ENCODE measurements around the gene CHPF2. TPM values are rescaled to one million over a fixed set of nuclear protein-coding genes. Genes with fewer than 3 reads are reported as not detected.

CHPF2 gene
- total RNA-seq, 4 donors from 2014 or later = 18.5 to 32.6 (median 31.2) TPM

DNA sequence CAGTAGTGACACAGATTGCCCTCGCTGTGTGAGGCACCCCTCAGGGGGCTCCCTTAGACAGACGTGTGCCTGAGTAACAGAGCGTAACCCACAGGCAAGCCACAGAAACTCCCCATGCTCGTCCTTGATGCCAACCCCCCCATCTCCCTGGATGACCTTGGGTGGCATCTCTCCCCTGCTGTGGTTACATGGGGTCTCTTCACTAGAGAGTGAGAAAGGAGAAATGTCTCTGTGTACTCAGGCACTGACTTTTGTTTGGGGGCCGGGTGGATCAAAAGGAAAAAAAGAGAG is 44.1 kb upstream of the CHPF2 start:
- Histone ChIP-seq H3K27ac (no peak overlapping the region), H3K4me3 (no peak overlapping the region), H3K36me3 (no peaks in the 10 kb centered on the region), H3K27me3 (no peaks in the 10 kb centered on the region), H3K9me3 (no peaks in the 10 kb centered on the region), H3K4me1 (no peaks in the 10 kb centered on the region)
- DNase-seq = no peak
- intact Hi-C loops (cut with DNase I; ENCODE audit: low total_unique reads) = no loop called here
- no peak for TF ChIP-seq CTCF (IDR thresholded peaks at IDR 0.05)
- TF ChIP-seq POLR2A (IDR thresholded peaks at IDR 0.05) = no peak

- Histone ChIP-seq H3K9me3 (no peaks in the 10 kb centered on the region), H3K27me3 (no peaks in the 10 kb centered on the region), H3K4me3 (no peak overlapping the region), H3K4me1 (no peaks in the 10 kb centered on the region), H3K36me3 (no peaks in the 10 kb centered on the region), H3K27ac (no peak overlapping the region)
- intact Hi-C loops (cut with DNase I; ENCODE audit: low total_unique reads) = no loop called here
- no peak for DNase-seq
- TF ChIP-seq CTCF (IDR thresholded peaks at IDR 0.05) (no peak), POLR2A (IDR thresholded peaks at IDR 0.05) (no peak)
Measured at GRCh38 chr7:151189038-151189437, 43.2 kb upstream of the CHPF2 start.

DNA sequence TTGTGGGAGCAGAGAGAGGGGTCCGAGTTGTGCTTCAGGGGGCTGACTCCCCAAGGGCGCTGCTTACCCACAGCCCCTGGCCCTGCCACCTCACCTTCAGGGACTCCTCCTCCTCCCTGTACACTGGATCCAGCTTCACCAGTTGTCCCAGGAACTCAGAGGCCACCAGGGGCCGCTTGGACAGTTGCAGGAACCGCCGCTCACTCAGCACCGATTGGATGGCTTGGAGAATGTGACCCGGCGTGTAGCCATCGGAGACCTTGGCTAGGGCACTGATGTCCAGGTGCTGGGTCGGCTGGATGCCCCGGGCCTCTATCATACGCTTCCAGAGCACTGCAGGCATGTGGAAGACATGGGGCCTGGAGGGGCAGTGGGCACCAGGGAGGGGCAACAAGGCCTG is 40.7 kb upstream of the CHPF2 start:
- Histone ChIP-seq H3K27me3 (no peaks in the 10 kb centered on the region), H3K27ac (no peak overlapping the region), H3K36me3 (no peaks in the 10 kb centered on the region), H3K4me1 (no peaks in the 10 kb centered on the region), H3K4me3 (no peak overlapping the region), H3K9me3 (no peaks in the 10 kb centered on the region)
- intact Hi-C loops (cut with DNase I; ENCODE audit: low total_unique reads) = loop anchor here (10.0 kb wide), 1 partner anchor 47 kb away; no protein-coding TSS in a partner anchor
- no peak for TF ChIP-seq CTCF (IDR thresholded peaks at IDR 0.05)
- TF ChIP-seq POLR2A (IDR thresholded peaks at IDR 0.05) = no peak
- DNase-seq = no peak

GRCh38 chr7:151192002-151192539 is 40.2 kb upstream of the CHPF2 start:
- H3K4me3 ChIP-seq = no peak overlapping the region
- TF ChIP-seq POLR2A (IDR thresholded peaks at IDR 0.05) (no peak), CTCF (IDR thresholded peaks at IDR 0.05) (no peak)
- no peaks in the 10 kb centered on the region for H3K4me1 ChIP-seq
- no peak overlapping the region for H3K27ac ChIP-seq
- intact Hi-C loops (cut with DNase I; ENCODE audit: low total_unique reads) = loop anchor here (10.0 kb wide), 1 partner anchor 47 kb away; no protein-coding TSS in a partner anchor
- no peaks in the 10 kb centered on the region for H3K27me3 ChIP-seq
- DNase-seq = no peak
- H3K9me3 ChIP-seq = no peaks in the 10 kb centered on the region
- H3K36me3 ChIP-seq = no peaks in the 10 kb centered on the region

GRCh38 chr7:151193203-151193978 is 38.9 kb upstream of the CHPF2 start:
- DNase-seq = no peak
- Histone ChIP-seq H3K36me3 (no peaks in the 10 kb centered on the region), H3K27me3 (no peaks in the 10 kb centered on the region), H3K4me1 (no peaks in the 10 kb centered on the region), H3K27ac (no peak overlapping the region), H3K9me3 (no peaks in the 10 kb centered on the region), H3K4me3 (no peak overlapping the region)
- TF ChIP-seq POLR2A (IDR thresholded peaks at IDR 0.05) (no peak), CTCF (IDR thresholded peaks at IDR 0.05) (no peak)
- intact Hi-C loops (cut with DNase I; ENCODE audit: low total_unique reads) = loop anchor here (10.0 kb wide), 1 partner anchor 49 kb away; no protein-coding TSS in a partner anchor

All from uterus (tissue), 4 donors.